HT1080 (cell line): ENCODE results near the gene RTTN. TPM values are rescaled to one million over a fixed set of nuclear protein-coding genes. Genes with fewer than 3 reads are reported as not detected.

Experiments
- DNase-seq: peaks from one replicate; pipeline ENCODE4 v3.0.0-alpha.2; 2015; ENCODE audit warnings: low read depth
- total RNA-seq: library from RNA; depleted of rRNA; stranded (reverse); fragments of >200 nt; shearing (Covaris generic); gene quantifications from 2 replicates; pipeline ENCODE4 v1.2.3, GENCODE V29; 2014

The RTTN gene
- total RNA-seq, 1 experiment from 2014 or later, result 13.0 TPM

DNA sequence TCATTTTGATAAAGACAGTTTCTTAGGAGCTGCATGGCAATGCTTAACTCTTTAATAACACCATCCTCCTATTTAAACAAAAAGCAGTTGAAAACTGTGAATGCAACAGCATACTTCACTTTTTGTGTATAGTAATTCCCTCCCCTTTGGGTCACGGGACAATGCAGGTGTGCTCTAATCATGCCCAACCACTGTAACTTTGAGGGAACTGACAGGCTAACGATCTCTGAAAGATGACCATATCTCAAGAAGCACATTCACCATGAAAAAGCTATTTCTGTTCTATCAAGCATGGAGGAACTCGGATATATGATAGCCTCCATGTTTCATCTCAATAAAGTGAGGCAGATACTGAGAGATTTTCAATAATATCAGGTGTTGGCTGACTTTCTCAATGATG lies 176.8 kb downstream of the RTTN start:
- no peak for DNase-seq

DNA sequence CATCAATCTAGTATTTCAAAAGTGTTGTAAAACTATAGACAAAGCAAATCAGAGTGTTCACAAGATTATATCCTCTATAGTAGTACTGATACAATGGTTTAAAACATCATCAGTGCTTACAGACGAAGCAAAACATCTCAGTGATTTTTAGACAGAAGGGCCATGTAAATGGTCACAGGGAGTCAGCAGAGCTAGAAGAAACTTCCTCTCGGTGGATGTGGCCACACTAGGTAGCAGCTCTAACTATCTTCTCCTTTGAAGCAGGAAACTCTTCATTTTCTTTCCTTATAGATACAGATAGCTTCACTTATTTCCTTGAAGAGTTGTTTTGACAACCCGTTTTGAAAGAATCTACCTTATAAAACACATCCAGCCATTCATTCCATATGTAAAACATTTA lies 177.4 kb downstream of the RTTN start:
- no peak for DNase-seq

DNA sequence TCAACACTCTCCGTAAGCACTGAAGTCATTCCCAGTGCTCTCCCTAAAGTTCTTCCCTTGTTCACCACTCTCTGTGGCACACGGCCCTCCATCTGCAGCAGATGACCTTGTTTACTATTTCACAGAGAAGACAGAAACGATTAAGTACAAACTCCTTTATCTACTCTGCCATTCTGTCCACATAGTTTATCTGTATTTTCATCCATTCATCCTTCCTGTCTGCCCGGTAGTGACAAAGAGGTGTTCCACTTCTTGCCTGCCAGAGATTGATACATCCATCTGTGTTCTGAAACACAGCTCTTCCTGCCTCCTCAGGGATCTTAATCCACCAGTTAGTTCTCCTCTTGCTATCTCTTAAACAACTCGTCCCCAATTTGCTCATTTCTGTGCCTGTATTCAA lies 179.9 kb downstream of the RTTN start:
- no peak for DNase-seq

DNA sequence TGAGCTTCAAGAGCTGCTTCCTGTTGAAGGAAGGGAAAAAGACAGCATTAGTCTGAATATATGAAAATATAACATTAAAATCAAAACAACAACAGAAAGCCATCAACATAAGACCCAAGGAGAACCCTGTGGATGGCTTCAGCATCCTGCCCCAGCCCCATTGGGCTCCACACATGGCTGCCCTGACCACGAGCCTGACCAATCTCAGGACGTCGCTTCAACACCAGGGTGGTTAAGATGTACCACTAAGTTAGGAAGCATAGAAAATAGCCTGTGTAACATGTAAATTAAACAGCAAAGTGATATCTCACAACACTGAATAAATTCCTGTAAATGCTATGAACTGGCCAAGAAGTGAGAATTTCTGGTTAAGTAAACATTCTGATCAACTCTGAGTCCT lies 180.7 kb downstream of the RTTN start:
- DNase-seq, result no peak

DNA sequence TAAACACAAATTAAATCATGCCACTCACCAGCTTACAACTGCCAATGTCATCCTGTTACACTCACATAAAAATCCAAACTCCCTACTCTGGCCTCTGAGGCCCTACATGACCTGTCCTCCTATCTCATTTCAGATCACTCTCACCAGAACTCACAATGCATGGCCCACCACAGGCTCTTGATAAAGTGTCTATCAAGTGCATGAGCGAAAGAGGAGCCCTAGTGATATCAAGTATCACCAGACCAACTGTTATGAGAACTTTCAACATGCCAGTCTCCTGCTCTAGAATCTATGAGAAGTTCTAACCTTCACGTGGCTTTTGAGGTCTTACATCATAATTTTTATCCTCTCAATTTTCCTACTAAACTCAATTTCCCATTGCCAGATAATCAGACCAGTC lies 181.4 kb downstream of the RTTN start:
- no peak for DNase-seq

DNA sequence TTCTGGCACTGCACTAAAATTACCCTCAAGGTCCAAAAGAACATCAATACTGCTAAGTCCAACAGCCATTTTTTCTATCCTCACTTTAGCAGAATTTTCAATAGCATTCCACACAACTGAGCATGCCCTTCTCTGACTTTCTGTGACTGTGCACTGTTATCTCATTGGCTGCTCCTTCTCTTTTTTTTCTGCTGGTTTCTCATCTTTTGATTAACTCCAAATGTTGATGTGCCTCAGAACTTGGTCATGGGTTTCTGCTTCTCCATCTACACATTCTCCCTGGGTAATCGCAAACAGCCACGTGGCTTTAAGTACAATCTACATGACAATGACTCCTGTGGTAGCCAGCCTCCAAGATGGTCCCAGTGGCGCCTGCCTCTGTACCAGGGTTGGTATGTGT lies 182.9 kb downstream of the RTTN start:
- no peak for DNase-seq

DNA sequence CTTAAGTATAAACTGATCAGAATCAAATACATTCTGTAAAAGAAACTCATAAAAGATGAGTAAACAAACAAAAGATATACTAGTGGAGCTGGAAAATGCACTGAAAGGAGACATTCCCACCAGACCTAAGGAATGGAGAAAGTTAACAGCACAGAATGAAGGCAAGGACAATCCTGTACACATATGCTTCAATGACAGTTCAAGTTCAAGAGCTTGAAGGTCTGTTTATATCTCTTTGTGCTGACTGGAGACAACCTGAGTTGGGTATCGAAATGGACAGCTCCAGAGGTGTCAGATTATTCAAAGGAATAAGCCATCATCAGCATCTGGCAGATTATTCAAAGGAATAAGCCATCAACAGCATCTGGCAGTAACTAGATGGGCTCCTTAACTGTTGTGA lies 184.0 kb downstream of the RTTN start:
- DNase-seq, result no peak

DNA sequence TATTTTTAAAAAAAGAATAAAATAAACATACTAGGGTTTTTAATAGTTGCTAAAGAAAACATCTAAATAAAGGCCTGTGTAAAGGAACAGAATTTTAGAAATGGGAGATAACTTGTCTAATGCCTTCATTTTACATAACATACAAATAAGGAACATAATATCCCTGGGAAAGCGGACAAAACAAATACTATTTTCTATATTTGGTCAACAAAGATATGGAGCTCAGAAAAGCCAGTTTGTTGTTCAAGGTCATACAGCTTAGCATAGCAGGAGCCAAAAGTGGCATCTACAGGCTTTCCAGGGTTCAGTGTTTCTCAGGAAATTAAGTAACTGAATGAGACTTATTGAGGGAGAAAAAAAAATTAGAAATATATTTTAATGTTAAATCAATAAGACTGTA lies 184.4 kb downstream of the RTTN start:
- DNase-seq, result no peak

DNA sequence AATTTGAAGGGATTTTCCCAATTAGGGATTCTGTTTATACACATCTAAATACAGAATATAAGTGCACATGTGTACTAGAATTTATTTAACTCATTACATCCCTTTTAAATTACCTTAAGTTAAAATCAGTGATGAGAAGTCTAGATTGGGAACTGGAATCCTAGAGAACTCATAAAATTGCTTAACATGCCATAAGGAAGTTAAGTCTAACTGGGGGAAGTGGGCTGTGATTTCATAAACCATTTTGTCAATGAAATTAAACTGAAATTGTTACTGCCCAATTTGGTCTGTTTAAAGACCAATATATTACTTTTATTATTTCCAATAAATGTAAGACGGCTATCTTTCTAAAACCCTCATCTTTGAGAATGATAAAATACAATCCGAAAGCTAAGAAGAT lies 185.5 kb downstream of the RTTN start:
- DNase-seq, result no peak

DNA sequence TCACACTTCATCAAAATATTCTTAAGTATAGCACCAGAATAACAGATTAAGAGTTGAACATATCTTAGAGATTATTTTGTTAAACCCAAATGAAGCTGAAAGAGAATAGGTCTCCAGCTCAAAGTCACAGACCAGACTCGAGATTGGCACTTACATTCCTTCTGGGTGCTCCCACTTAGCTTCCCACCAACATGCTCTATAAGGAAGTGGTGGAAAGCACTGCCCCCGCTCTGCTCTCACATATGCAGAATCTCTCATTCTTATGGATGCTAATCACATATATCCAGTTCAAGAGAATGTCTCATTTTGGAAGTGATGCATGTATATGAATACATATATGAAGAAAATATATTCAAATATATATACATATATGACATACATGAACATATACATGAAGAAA lies 186.4 kb downstream of the RTTN start:
- no peak for DNase-seq

DNA sequence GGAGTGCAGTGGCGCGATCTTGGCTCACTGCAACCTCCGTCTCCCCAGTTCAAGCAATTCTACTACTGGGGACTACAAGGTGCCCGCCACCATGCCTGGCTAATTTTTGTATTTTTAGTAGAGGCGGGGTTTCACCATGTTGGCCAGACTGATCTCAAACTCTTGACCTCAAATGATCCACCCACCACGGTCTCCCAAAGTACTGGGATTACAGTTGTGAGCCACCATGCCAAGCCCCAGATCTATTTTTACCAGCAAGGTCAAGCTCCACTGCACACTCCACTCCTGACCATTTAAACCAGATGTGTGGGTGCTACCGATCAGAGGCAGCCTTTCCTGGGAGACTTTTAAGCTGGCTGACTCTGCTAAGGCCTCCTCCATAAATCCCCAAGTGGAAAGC lies 190.4 kb downstream of the RTTN start:
- no peak for DNase-seq

DNA sequence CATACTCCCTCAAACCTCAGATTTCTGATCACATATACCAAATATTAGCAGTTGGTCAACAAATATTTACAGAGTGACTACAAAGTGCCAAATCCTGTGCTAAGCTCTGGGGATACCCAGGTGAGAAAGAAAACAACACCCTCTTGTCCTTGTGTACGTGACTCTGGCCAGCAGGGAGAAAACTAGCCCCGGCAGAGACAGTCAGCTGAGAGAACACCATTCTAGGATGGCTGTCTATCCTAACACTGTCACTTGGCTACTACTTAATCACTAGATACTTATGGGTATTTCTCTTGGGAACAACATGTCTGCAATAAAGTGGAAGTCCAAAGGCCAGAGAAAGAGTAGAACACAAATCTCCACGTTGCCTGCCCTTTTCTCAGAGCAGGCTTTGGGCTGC lies 199.9 kb downstream of the RTTN start:
- no peak for DNase-seq

DNA sequence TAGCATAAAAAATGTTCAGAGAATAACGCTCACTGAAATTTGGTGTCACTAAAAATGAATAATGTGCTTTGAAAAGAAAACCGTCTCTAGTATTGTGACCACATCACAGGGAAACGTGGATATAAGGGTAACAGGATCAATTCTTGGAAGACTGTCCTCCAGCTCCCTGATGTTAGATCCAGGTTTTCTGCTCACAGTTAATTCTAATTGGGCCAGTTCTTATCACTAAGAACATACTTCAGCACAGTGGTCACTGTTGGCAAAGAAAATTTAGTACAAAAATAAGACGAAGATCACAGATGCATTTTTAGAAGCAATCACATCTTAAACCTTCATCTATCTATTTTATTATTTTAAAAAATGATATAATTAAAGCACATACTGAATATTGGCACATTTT lies 200.8 kb downstream of the RTTN start:
- DNase-seq, result no peak

DNA sequence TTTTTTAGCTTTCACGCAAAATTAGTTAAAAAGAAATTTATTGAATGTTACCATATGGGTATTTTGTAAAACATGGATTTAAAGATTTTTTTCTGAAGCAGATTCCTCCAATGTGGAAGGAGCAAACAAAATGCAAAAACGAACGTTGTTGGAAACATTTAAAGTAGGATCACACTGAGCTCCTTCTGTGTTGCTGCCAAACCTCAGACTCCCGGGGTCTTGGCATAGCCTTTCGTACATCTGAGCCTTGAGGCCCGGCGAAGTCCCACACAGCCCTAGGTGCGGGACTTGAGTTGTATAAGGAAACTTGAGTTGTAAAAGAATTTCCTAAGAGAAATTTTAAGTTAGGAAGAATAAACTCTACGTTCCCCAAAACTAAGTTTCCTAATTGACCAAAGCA lies 205.8 kb downstream of the RTTN start:
- no peak for DNase-seq

DNA sequence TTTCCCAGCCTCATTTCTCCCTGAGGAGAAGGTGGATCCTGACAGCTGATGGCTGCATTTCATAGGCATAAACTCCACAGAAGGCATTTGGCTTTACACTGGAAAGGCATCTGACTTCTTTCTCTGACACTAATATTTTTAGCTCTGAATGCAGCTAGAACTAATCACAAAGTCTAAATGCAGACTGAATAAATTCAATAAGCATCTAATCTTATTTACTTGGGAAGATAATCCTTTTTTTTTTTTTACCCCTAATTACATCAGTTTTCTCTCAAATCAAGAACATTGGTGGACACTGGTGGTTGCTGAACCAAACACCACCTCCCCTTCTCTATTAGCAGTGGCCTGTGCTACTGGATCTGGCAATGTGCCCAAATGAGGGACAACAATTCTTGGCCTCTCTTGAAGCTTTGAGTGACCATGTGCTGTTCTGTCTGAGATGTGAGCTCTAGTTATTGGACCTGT lies 206.9 kb downstream of the RTTN start:
- no peak for DNase-seq

DNA sequence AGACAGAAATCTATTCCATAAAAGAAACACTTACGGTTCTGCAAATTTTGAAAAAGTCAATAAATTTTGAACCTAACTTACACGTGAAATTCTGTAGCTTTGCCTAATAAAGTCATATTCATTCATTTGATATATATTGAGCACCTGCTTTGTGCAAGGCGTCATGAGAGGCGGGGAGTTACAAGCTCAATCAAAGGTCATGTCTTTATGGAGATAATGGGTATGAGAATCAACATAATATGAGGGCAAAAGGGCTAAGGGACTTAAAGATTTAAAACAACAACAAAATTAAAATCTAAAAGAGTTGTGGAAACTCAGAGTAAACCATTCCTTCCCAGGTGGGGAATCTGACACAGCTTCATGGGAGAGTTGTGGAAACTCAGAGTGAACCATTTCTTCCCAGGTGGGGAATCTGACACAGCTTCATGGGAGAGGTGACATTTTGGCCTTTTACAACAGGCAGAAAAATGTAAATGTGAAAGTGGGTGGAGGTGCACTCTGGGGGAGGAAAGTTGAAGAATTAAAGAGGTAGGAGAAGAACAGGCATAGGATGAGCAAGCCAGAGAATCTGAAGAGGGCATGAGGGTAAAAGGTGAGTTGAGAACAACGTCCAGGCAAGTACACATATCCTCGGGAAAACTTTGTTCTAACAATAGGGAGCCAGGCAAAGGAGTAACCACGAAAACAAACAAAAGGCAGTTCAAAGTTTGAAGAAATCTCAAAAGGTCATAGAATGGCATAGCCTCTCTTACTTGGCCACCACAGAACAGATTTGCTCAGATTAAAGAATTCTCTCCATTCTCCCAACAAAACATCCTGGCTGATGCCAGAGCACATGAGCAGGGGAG lies 208.3 kb downstream of the RTTN start:
- DNase-seq, result peak; percentile 7

DNA sequence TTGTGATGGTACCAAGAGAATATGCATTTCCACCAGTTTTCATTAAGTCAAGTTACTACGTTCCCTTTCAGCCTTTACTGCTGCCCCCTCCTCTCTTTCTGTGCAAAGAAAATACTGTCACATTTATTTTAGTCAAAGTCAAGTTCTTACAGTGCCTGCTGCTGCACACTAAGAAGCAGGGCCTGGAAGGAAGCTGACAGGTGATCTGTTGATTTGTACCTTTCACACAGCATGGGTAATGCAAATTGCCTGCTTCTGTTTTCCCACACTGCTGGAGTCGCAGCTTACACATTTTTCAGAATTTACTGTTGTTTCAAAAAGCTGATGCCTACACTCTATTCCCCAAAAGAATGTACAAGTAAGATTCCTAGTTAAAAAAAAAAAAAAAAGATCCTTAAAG lies 209.1 kb downstream of the RTTN start:
- DNase-seq, result no peak

DNA sequence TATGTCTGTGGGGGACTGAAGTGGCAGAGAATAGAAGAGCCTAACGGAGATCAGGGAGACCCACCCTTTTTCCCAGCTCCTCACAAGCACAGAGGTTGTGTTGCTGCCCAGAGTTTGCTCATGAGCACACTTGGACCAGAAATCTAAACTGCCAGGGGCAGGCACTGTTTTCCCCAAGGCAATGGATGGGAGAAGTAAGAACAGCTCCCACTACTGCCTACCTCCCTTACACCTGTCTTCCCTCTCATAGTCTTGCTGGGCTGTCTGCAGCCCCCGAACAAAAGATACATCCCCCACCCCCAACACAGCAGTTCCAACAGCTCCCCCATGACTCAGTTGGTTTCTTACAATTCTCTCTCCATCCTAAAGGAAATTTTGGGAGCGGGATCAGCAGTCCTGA lies 209.7 kb downstream of the RTTN start:
- no peak for DNase-seq

DNA sequence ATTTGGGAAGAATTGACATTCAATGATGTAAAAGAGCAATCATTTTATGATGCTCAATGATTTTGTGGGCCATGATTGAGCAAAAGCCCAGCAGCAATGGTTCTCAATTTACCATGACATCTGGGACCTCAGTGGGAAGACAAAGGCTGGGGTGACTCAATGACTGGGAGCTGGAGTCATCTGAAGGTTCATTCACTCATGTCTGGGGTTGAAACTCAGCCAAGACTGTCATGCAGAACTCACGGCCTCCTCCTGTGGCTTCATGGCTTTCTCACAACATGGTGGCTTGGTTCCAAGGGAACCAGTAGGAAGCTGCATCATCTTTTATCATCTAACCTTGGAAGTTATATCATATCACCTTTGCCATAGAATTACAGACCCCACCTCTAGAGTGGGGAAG lies 212.7 kb downstream of the RTTN start:
- DNase-seq, result peak; percentile 90

DNA sequence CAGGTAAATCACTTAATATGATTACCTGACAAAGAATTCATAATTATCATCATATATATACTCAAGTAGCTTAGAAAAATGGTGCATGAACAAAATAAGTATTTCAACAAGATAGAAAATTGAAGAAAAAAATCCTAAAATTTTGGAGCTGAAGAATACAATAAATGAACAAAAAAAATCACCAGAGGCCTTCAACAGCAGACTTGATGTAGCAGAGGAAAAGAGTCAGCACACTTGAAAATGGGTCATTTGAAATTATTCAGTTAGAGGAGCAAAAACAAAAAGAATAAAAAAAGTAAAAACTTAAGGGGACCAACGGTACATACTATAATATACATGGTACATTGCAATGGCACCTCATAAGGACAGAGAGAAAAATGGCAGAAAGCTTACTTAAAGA lies 217.6 kb downstream of the RTTN start:
- DNase-seq, result no peak

DNA sequence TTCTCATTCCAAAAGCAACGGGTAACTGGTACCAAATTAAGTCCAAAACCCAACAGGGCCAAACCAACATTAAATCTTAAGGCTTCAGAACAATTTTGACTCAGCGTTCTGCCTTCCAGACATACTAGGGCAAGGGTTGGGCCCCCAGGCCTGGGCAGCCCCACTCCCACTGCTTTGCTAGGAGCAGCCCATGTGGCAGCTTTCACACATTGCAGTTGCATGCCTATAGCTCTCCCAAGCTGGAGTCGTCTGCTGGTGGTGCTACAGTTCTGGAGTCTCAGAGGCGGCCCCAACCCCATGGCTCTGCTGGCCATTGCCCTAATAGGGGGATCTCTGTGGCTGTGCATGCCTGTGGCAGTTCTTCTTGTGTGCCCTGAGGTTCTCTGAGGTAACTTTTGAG lies 220.2 kb downstream of the RTTN start:
- DNase-seq, result no peak

DNA sequence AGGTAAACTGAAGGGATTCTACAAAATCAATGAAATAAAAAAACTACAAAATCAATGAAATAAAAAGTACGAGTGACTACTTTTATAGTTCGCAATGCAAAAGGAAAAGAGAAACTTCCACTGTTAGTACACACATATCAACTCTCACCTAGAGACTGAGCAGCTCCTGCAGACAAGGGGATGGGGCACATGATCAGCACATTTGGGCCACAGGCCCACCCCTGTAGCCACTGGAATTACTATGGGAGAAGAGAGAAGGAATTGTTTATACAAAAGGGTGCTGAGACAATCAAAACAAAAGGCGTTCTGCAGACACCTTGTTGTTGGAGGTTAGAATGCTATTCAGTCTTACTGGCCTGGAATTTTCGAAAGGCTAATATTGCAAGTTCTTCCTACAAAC lies 223.1 kb downstream of the RTTN start:
- no peak for DNase-seq

DNA sequence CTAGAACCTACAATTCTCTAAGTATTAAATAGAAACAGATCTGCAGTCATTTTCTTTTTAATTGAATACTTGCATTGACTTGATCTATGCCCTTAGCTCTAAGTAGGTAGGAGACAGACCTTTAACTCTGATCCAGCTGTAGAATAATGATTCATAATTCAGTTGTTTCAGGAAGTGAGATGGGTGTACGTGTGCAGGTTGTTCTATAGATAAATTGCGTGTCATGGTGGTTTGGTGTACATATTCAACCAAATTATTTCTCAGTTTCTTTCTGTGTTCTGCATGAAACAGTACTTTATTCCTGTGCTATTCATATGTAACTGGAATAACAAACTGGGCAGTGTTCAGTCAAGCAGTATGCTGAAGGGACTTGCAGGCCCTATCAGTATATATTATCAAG lies 223.5 kb downstream of the RTTN start:
- no peak for DNase-seq
